GM18873 (cell line): ENCODE measurements around the gene EGFR.
A peak's percentile ranks its signal among the peaks of the same experiment; 100 is the strongest.

ENCODE experiments used
- ATAC-seq: cut with Tn5 transposase; IDR thresholded peaks from one replicate; pipeline ENCODE4 v1.9.1; 2021; ENCODE audit warnings: mild to moderate bottlenecking, moderate library complexity, moderate number of reproducible peaks; ENCODE audit not compliant: unreplicated experiment, low FRiP score

Gene EGFR

GRCh38 chr7:55135462-55135861 lies 116.6 kb downstream of the EGFR start:
- no peak for ATAC-seq

DNA sequence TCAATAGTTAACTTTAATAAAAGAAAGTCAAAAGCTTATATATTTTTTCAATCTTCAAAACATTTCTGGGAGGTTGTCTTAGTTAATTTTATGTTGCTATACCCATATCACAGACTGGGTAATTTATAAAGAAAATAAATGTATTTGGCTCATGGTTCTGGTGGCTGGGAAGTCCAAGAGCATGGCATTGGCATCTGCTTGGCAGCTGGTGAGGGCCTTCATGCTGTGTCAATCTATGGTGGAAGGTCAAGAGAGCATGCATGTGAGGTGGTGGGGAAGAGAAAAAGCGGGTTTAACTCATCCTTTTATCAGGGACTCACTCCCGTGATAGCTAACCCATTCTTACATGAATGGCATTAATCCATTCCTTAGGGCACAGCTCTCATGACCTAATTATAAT lies 119.8 kb downstream of the EGFR start:
- no peak for ATAC-seq

DNA sequence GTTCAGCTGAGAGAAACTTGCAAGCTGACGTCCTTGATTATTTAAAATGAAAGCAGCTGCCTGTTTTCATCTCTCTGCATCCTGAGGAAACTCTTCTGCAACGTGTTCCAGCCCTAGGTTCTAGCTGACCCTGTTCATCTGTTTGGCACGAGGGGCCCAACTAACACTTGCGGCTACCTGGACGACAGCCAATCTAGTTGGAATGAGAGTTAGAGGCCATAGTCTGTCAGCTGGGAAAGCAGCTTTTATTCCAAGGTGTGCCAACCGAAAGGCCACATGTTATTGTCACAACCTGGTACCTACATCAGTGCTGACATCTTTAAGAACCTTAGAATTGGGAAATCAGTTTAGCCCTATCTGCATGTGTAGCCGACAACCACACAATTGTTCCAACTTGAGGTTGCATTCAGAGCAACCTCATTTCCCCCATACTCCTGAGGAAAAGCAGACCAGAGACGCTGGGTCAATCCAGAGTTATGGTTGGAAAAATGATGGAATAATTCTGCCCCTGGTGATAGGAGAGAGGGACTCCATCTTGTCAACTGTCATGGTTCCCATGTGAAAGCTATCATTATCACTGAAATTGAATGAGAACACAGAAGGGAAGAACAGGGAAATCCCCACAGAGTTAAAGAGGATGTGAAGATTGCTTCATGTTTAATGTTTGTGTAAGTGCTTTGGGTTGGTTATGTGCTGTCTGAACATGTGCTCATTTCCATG lies 121.6 kb downstream of the EGFR start:
- ATAC-seq, result peak; percentile 93

GRCh38 chr7:55140941-55141278 lies 122.1 kb downstream of the EGFR start:
- no peak for ATAC-seq

GRCh38 chr7:55142919-55143600 lies 124.2 kb downstream of the EGFR start:
- ATAC-seq, result no peak

DNA sequence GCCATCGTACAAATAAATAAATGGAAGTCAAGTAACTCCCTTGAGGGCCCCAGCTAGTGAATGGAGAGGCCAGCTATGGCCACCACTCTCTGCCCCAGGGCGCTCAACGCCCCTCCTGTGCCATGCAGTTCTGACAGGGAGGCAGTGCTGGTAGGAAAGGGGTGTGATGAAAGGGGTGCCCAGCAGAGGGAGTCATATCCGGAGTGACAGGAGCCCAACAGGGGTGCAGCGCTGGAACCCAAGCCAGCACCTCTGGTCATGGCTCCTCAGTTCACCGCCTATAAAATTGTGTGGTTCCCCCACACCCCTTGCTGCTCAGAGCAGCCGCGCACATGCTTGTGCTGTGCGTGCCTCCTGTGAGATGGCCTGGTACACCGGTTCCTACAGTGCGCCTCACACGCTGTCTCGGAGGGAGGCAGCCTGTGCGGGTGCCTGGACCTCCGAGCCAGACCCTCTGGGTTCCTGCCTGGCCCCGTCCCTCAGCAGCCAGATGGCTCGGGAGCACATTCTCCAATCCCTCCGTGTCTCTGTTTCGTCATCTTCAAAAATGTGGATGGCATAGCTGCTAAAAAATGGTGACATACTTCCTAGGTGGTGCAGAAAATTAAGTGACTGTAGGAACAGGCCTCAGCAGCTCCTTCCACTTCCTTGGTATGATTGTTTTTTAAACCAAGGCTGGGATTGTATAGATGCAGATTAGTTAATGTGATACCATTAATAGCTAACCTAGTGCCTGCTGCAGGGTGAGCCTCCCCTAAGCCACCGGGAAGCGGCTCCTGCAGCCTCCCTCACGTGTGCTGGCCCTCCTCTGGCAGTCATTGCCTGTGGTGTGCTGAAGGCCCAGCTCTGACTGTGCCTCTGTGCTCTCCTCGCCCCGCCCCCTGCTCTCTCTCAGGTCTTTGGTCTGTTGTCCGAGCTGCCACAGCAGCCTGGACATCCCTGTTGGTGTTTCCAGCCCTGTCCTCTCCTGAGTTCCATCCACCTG lies 125.8 kb downstream of the EGFR start:
- ATAC-seq, result no peak

GRCh38 chr7:55145606-55146005 lies 126.8 kb downstream of the EGFR start:
- ATAC-seq, result no peak

GRCh38 chr7:55147101-55147500 lies 128.3 kb downstream of the EGFR start:
- ATAC-seq, result no peak

- ATAC-seq, result no peak
Measured at GRCh38 chr7:55147736-55148135, 128.9 kb downstream of the EGFR start.

- no peak for ATAC-seq
Measured at GRCh38 chr7:55148571-55148970, 129.8 kb downstream of the EGFR start.

- no peak for ATAC-seq
Measured at GRCh38 chr7:55149001-55149400, 130.2 kb downstream of the EGFR start.

GRCh38 chr7:55150166-55150565 lies 131.3 kb downstream of the EGFR start:
- ATAC-seq, result no peak

- ATAC-seq, result no peak
Measured at GRCh38 chr7:55150709-55151451, 132.1 kb downstream of the EGFR start.

DNA sequence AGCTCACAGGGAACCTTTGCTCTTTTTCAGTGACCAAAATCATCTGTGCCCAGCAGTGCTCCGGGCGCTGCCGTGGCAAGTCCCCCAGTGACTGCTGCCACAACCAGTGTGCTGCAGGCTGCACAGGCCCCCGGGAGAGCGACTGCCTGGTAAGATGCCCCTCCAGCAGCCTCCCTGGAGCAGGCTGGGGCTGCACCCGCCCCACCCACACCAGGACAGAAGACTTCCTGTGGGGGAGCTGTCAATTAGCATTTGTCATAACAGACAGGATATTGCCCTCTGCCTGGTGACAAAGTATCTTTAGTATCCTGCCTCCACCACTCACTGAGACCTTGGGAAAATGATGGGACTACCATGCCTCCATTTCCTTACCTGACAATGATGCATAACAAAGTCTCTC lies 133.7 kb downstream of the EGFR start:
- no peak for ATAC-seq

- ATAC-seq, result no peak
Measured at GRCh38 chr7:55154096-55154495, 135.3 kb downstream of the EGFR start.

GRCh38 chr7:55155351-55156117 lies 136.7 kb downstream of the EGFR start:
- ATAC-seq, result no peak

DNA sequence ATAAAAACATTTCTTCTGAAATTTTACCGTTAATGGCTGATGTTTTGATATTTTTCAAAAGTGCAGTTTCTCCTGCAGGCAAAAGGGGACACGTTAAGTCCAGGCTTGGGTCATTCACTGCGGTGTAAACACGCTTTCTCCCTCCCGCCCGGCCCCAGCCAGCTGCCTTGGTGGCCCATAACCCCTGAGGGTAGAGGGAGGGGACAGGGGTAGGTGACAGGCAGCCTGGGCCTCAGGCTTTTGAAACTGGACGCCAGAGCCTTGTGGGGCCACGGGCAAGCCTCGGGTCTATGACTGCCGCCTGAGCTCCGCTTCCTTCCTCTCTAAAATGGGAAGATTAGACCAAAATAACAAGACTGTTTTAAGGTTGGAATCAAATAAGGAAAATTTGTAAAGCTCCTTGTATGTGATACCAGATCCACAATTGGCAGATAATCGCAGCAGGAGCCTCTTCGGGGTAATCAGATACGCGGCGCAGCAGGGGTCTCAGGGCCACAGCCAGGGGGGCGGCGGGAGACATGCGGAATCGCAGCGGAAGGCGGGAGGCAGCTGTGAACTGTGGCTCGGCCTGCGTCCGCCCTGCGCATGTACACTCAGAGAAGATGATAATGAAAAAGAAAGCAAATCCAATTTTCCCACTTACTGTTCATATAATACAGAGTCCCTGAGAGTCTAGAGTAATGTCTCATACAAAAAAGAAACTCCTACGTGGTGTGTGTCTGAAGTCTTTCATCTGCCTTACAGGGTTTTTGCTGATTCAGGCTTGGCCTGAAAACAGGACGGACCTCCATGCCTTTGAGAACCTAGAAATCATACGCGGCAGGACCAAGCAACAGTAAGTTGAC lies 138.3 kb downstream of the EGFR start:
- ATAC-seq, result no peak

GRCh38 chr7:55157764-55158105 lies 138.9 kb downstream of the EGFR start:
- no peak for ATAC-seq
